ENCODE measurements around the gene ARHGAP25.
A peak's percentile ranks its signal among the peaks of the same experiment; 100 is the strongest.

ARHGAP25 gene

DNA sequence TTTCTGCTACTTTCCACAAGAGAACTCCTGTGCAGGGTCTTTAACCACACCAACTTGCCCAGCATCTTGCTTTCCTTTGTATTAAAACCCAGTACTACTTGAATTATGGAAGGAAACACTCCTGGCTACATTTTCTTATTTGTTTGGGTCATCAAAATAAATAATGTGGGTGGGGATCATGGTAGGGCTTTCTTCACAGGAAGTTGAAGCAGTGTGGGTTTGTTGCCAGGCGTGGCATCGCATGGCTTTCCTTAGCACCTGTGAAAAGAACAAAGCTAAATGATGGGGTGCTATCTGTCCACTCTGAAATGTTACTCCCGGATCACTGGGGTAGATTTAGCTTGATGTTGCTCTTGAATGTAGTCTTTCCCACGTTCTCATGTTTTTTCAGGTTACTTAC is 18.7 kb downstream of the ARHGAP25 start:
- no peak overlapping the region for H3K4me3 ChIP-seq (replicated peaks in 1 of 2; ENCODE audit: low read depth in 2 of 2, low read length in 2 of 2)
- TF ChIP-seq, protein P1, sequence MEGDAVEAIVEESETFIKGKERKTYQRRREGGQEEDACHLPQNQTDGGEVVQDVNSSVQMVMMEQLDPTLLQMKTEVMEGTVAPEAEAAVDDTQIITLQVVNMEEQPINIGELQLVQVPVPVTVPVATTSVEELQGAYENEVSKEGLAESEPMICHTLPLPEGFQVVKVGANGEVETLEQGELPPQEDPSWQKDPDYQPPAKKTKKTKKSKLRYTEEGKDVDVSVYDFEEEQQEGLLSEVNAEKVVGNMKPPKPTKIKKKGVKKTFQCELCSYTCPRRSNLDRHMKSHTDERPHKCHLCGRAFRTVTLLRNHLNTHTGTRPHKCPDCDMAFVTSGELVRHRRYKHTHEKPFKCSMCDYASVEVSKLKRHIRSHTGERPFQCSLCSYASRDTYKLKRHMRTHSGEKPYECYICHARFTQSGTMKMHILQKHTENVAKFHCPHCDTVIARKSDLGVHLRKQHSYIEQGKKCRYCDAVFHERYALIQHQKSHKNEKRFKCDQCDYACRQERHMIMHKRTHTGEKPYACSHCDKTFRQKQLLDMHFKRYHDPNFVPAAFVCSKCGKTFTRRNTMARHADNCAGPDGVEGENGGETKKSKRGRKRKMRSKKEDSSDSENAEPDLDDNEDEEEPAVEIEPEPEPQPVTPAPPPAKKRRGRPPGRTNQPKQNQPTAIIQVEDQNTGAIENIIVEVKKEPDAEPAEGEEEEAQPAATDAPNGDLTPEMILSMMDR (IDR thresholded peaks at IDR 0.05; ENCODE audit: low read depth, low read length): no peak
- no peak for DNase-seq (ENCODE audit: low read depth in 2 of 2)

DNA sequence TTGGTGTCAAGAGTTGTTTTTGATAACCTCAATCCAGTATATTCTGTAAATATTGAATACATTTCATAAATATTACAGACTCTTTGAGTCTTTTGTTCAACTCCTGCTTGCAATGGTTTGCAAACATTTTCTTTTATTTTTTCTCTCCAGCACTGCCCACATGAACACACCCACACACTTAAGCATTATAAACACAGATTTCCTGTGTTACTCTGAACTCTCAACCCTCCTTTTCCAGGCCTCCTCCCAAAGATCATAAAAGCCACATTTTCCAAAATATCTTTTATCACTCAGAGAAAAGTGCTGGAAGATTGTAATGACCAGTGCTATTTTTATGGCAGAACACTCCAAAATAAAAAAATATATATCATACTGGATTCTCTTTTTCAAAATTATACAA is 20.5 kb downstream of the ARHGAP25 start:
- TF ChIP-seq, protein P1 (IDR thresholded peaks at IDR 0.05; ENCODE audit: low read depth, low read length): no peak
- DNase-seq (ENCODE audit: low read depth in 2 of 2): peak in 1 of 2 donors; percentile 21
- H3K4me3 ChIP-seq (replicated peaks in 1 of 2; ENCODE audit: low read depth in 2 of 2, low read length in 2 of 2): no peak overlapping the region

- DNase-seq (ENCODE audit: low read depth in 2 of 2): no peak
- H3K4me3 ChIP-seq (replicated peaks in 1 of 2; ENCODE audit: low read depth in 2 of 2, low read length in 2 of 2): no peak overlapping the region
- TF ChIP-seq, protein P1 (IDR thresholded peaks at IDR 0.05; ENCODE audit: low read depth, low read length): no peak
Observed at GRCh38 chr2:68756178-68756577, 21.6 kb downstream of the ARHGAP25 start.

DNA sequence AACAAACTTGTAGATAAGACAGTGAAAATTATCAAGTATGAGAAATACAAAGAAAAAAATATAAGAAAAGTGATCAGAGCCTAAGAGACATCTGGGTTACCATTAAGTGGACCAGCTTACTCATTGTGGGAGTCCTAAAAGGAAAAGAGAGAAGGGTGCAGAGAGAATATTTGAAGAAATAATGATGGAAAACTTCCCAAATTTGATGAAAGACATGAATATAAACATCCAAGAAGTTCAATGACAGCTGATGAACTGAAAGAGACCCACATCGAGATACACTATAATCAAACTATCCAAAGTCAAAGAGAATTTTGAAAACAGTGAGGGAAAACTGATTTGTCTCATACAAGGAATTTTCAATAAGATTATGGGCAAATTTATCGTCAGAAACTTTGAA is 22.5 kb downstream of the ARHGAP25 start:
- H3K4me3 ChIP-seq (replicated peaks in 1 of 2; ENCODE audit: low read depth in 2 of 2, low read length in 2 of 2): no peak overlapping the region
- TF ChIP-seq, protein P1 (IDR thresholded peaks at IDR 0.05; ENCODE audit: low read depth, low read length): no peak
- no peak for DNase-seq (ENCODE audit: low read depth in 2 of 2)

DNA sequence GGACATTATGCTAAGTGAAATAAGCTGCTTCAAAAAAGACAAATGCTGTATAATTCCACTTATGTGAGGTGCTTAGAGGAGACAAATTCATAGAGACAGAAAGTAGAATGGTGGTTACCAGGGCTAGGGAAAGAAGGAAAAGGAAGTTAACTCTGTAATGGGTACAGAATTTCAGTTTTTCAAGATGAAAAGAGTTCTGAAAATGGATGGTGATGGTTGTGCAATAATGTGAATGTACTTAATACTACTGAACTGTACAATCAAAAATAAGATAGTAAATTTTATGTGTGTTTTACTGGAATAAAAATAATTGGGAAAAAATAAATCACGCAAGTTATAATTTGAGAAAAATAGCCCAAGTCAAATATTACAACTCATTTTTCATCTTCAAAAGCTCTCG is 27.5 kb downstream of the ARHGAP25 start:
- no peak for DNase-seq (ENCODE audit: low read depth in 2 of 2)
- TF ChIP-seq, protein P1 (IDR thresholded peaks at IDR 0.05; ENCODE audit: low read depth, low read length): no peak
- H3K4me3 ChIP-seq (replicated peaks in 1 of 2; ENCODE audit: low read depth in 2 of 2, low read length in 2 of 2): no peak overlapping the region

GRCh38 chr2:68762665-68763064 is 28.1 kb downstream of the ARHGAP25 start:
- no peak overlapping the region for H3K4me3 ChIP-seq (replicated peaks in 1 of 2; ENCODE audit: low read depth in 2 of 2, low read length in 2 of 2)
- TF ChIP-seq, protein P1 (IDR thresholded peaks at IDR 0.05; ENCODE audit: low read depth, low read length): no peak
- DNase-seq (ENCODE audit: low read depth in 2 of 2): peak; percentile 52 to 71
